ENCODE data around the gene CFAP73. TPM values are rescaled to one million over a fixed set of nuclear protein-coding genes. Genes with fewer than 3 reads are reported as not detected.

CFAP73 gene
- polyA plus RNA-seq, 4 donors, result 0.19 to 0.44 TPM; not detected in 2

- 74 to 79% (median 78%) methylated on average over 1 of the region's 1 CpG for WGBS, 3 donors
- H3K27ac ChIP-seq (ENCODE audit: low read depth in 1 of 3, low read length in 2 of 3), result no peak overlapping the region
- no peak for FAIRE-seq
- no peak overlapping the region for H3K4me3 ChIP-seq (ENCODE audit: low read depth in 1 of 3, low read length in 3 of 3)
- H3K4me1 ChIP-seq (ENCODE audit: control insufficient read depth in 3 of 3, insufficient read depth in 2 of 3, low read depth in 1 of 3, low read length in 2 of 3), result no peaks in the 10 kb centered on the region
- no peak for DNase-seq
- no peaks in the 10 kb centered on the region for H3K9me3 ChIP-seq (ENCODE audit: control insufficient read depth in 2 of 2, insufficient read depth in 1 of 2, low read depth in 1 of 2, low read length in 1 of 2)
- H3K27me3 ChIP-seq (ENCODE audit: control insufficient read depth in 3 of 3, insufficient read depth in 3 of 3, low read length in 3 of 3), result peaks cover 0 to 8% (median 0%) of the 10 kb centered on the region in 3 donors
- no peaks in the 10 kb centered on the region for H3K36me3 ChIP-seq (ENCODE audit: control insufficient read depth in 3 of 3, insufficient read depth in 2 of 3, low read depth in 1 of 3, low read length in 3 of 3)
These were observed 43.2 kb upstream of the CFAP73 start for GRCh38 chr12:113106361-113106760.

DNA sequence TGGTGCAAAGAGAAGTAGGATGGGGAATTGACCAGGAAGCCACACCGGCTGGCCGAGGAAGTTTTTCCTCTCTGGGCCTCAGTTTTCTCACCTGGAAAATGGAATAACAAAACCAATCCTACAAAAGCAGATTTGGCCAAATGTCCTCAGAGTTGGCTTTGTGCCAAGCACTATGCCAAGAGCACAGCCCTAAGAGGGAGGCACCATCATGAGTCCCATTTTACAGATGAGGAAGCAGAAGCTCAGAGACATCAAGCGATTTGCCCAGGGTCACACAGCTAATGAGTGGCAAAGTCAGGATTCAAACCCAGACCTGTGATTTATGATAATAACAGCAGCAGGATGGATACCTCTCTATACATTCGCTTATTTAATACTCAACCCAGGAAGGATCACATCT, 41.2 kb upstream of the CFAP73 start:
- 91 to 95% (median 95%) methylated on average over 4 of the region's 4 CpGs for WGBS, 3 donors
- FAIRE-seq (no peak), DNase-seq (no peak)
- H3K4me3 ChIP-seq (ENCODE audit: low read depth in 1 of 3, low read length in 3 of 3), result no peak overlapping the region
- H3K27me3 ChIP-seq (ENCODE audit: control insufficient read depth in 3 of 3, insufficient read depth in 3 of 3, low read length in 3 of 3), result peaks cover 0 to 15% (median 0%) of the 10 kb centered on the region in 3 donors
- H3K9me3 ChIP-seq (ENCODE audit: control insufficient read depth in 2 of 2, insufficient read depth in 1 of 2, low read depth in 1 of 2, low read length in 1 of 2), result no peaks in the 10 kb centered on the region
- no peaks in the 10 kb centered on the region for H3K36me3 ChIP-seq (ENCODE audit: control insufficient read depth in 3 of 3, insufficient read depth in 2 of 3, low read depth in 1 of 3, low read length in 3 of 3)
- no peaks in the 10 kb centered on the region for H3K4me1 ChIP-seq (ENCODE audit: control insufficient read depth in 3 of 3, insufficient read depth in 2 of 3, low read depth in 1 of 3, low read length in 2 of 3)
- no peak overlapping the region for H3K27ac ChIP-seq (ENCODE audit: low read depth in 1 of 3, low read length in 2 of 3)

GRCh38 chr12:113109360-113109759, 40.2 kb upstream of the CFAP73 start:
- no peak overlapping the region for H3K27ac ChIP-seq (ENCODE audit: low read depth in 1 of 3, low read length in 2 of 3)
- H3K36me3 ChIP-seq (ENCODE audit: control insufficient read depth in 3 of 3, insufficient read depth in 2 of 3, low read depth in 1 of 3, low read length in 3 of 3), result no peaks in the 10 kb centered on the region
- H3K4me1 ChIP-seq (ENCODE audit: control insufficient read depth in 3 of 3, insufficient read depth in 2 of 3, low read depth in 1 of 3, low read length in 2 of 3), result no peaks in the 10 kb centered on the region
- H3K9me3 ChIP-seq (ENCODE audit: control insufficient read depth in 2 of 2, insufficient read depth in 1 of 2, low read depth in 1 of 2, low read length in 1 of 2), result no peaks in the 10 kb centered on the region
- H3K27me3 ChIP-seq (ENCODE audit: control insufficient read depth in 3 of 3, insufficient read depth in 3 of 3, low read length in 3 of 3), result peaks cover 0 to 15% (median 0%) of the 10 kb centered on the region in 3 donors
- DNase-seq (no peak), FAIRE-seq (no peak)
- WGBS, 3 donors, result 61 to 75% (median 74%) methylated on average over 5 of the region's 5 CpGs
- H3K4me3 ChIP-seq (ENCODE audit: low read depth in 1 of 3, low read length in 3 of 3), result no peak overlapping the region

DNA sequence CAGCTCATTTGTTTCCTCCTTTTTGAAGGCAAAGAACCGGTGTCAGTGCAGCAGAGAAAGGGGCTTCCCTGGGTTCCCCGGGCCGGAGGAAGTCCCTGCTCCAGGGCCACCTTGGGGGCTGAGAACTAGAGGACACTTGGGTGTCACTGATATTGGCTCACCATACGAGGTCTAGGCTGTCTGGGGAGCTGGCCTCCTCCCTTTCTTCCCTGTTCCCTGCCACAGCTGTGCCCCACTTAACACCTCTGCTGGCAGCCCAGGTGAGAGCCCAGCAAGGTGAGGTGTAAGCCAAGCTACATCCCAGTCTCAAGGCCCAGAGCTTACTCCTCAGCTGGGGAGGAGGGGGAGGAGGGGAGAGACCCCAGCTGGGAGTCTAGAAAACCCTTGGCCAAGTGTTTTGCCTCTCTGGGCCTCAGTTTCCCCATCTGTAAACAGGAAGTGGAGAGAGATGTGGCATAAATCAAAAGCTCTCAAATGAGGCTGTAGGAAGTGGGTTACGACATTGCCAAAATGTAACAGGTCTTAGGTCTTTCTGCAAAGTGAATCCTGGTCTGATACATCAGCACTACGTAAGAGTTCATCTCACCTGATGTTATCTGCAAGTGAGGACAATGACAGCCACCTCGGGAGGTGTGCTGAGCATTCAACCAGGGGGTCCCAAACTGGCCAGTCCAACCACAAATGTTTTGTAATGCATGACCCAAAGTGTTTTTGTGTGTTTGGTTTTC, 39.5 kb upstream of the CFAP73 start:
- DNase-seq, result no peak
- H3K9me3 ChIP-seq (ENCODE audit: control insufficient read depth in 2 of 2, insufficient read depth in 1 of 2, low read depth in 1 of 2, low read length in 1 of 2), result no peaks in the 10 kb centered on the region
- H3K27me3 ChIP-seq (ENCODE audit: control insufficient read depth in 3 of 3, insufficient read depth in 3 of 3, low read length in 3 of 3), result peaks cover 0 to 15% (median 0%) of the 10 kb centered on the region in 3 donors
- WGBS, 3 donors, result 49 to 58% (median 51%) methylated on average over 7 of the region's 7 CpGs
- FAIRE-seq, result no peak
- no peaks in the 10 kb centered on the region for H3K36me3 ChIP-seq (ENCODE audit: control insufficient read depth in 3 of 3, insufficient read depth in 2 of 3, low read depth in 1 of 3, low read length in 3 of 3)
- H3K27ac ChIP-seq (ENCODE audit: low read depth in 1 of 3, low read length in 2 of 3), result no peak overlapping the region
- H3K4me1 ChIP-seq (ENCODE audit: control insufficient read depth in 3 of 3, insufficient read depth in 2 of 3, low read depth in 1 of 3, low read length in 2 of 3), result no peaks in the 10 kb centered on the region
- no peak overlapping the region for H3K4me3 ChIP-seq (ENCODE audit: low read depth in 1 of 3, low read length in 3 of 3)

DNA sequence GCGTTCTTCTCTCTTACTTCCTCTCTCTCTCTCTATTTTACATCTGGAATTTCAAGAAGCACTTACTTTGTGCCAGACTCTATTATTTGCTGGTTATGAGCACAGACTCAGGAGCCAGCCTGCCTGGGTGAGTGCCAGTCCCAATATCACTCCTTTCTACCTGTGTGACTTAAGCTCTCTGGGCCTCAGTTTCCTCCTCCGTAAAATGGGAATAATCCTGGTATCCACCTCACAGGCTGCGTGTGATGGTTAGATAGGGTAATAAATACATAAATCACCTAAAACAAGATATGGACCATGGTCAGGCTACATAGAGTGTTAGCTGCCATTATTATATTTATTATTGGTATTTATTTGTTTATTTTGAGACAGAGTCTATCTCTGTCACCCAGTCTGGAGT, 38.3 kb upstream of the CFAP73 start:
- H3K9me3 ChIP-seq (ENCODE audit: control insufficient read depth in 2 of 2, insufficient read depth in 1 of 2, low read depth in 1 of 2, low read length in 1 of 2), result no peaks in the 10 kb centered on the region
- WGBS, 3 donors, result 59 to 86% (median 70%) methylated on average over 3 of the region's 3 CpGs
- peaks cover 0 to 13% (median 0%) of the 10 kb centered on the region in 3 donors for H3K27me3 ChIP-seq (ENCODE audit: control insufficient read depth in 3 of 3, insufficient read depth in 3 of 3, low read length in 3 of 3)
- DNase-seq, result no peak
- no peaks in the 10 kb centered on the region for H3K36me3 ChIP-seq (ENCODE audit: control insufficient read depth in 3 of 3, insufficient read depth in 2 of 3, low read depth in 1 of 3, low read length in 3 of 3)
- H3K4me1 ChIP-seq (ENCODE audit: control insufficient read depth in 3 of 3, insufficient read depth in 2 of 3, low read depth in 1 of 3, low read length in 2 of 3), result no peaks in the 10 kb centered on the region
- no peak overlapping the region for H3K27ac ChIP-seq (ENCODE audit: low read depth in 1 of 3, low read length in 2 of 3)
- no peak for FAIRE-seq
- no peak overlapping the region for H3K4me3 ChIP-seq (ENCODE audit: low read depth in 1 of 3, low read length in 3 of 3)

DNA sequence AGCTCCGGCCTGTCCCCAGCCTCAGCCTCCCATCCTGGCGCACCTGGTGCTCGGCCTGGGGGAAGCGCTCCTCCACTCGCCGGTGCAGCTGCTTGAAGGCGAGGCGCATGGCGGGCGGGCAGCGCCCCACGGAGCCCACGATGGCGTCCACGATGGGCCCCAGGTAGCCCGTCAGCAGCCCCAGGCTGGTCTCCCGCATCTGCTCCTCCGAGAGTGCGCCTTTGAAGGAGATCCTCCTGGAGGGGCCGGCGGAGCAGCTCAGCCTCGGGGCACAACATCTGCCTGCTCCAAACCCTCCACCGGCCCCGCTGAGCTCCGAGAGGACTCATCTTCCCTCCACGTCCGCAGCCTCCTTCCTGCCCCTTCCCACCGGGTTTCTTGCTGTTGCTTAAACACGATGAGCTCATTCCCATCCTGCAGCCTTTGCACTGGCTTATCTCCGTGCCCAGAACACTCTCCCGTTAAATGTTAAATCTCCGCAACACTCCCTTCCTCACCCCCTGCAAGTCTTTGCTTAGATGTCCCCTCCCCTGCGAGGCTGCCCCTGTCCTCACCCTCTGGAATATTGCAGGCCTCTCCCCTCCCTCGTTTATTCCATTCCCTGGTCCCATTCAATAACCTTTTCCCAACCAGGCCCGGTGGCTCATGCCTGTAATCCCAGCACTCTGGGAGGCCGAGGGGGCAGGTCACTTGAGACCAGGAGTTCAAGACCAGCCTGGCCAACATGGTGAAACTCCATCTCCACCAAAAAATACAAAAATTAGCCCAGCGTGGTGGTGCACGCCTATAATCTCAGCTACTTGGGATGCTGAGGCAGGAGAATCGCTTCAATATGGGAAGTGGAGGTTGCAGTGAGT, 37.3 kb upstream of the CFAP73 start:
- no peaks in the 10 kb centered on the region for H3K4me1 ChIP-seq (ENCODE audit: control insufficient read depth in 3 of 3, insufficient read depth in 2 of 3, low read depth in 1 of 3, low read length in 2 of 3)
- no peak overlapping the region for H3K27ac ChIP-seq (ENCODE audit: low read depth in 1 of 3, low read length in 2 of 3)
- WGBS, 3 donors, result 69 to 81% (median 72%) methylated on average over 39 of the region's 39 CpGs
- FAIRE-seq, result no peak
- no peak overlapping the region for H3K4me3 ChIP-seq (ENCODE audit: low read depth in 1 of 3, low read length in 3 of 3)
- DNase-seq, result no peak
- H3K27me3 ChIP-seq (ENCODE audit: control insufficient read depth in 3 of 3, insufficient read depth in 3 of 3, low read length in 3 of 3), result peaks cover 0 to 13% (median 0%) of the 10 kb centered on the region in 3 donors
- H3K9me3 ChIP-seq (ENCODE audit: control insufficient read depth in 2 of 2, insufficient read depth in 1 of 2, low read depth in 1 of 2, low read length in 1 of 2), result no peaks in the 10 kb centered on the region
- H3K36me3 ChIP-seq (ENCODE audit: control insufficient read depth in 3 of 3, insufficient read depth in 2 of 3, low read depth in 1 of 3, low read length in 3 of 3), result no peaks in the 10 kb centered on the region

DNA sequence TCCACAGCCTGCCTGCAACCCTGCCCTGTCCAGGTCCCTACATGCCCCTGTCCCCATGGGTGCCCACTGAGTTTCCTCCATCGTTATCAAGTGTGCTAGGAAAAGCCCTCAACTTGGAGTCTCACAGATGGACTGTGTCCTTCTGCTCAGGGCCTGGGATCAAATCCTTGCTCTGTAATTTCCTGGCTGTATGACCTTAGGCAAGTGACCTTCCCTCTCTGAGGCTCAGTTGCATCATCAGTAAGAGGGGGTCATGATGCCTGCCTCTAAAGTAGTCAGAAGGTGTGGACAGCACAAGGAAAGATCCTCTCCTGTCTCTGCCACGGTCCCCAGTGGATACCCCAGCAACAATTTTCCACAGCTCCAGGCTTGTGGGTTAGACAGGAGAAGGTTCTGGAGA, 36.1 kb upstream of the CFAP73 start:
- 66 to 78% (median 75%) methylated on average over 2 of the region's 2 CpGs for WGBS, 3 donors
- H3K27me3 ChIP-seq (ENCODE audit: control insufficient read depth in 3 of 3, insufficient read depth in 3 of 3, low read length in 3 of 3), result peaks cover 0 to 13% (median 0%) of the 10 kb centered on the region in 3 donors
- no peaks in the 10 kb centered on the region for H3K9me3 ChIP-seq (ENCODE audit: control insufficient read depth in 2 of 2, insufficient read depth in 1 of 2, low read depth in 1 of 2, low read length in 1 of 2)
- no peak overlapping the region for H3K4me3 ChIP-seq (ENCODE audit: low read depth in 1 of 3, low read length in 3 of 3)
- H3K4me1 ChIP-seq (ENCODE audit: control insufficient read depth in 3 of 3, insufficient read depth in 2 of 3, low read depth in 1 of 3, low read length in 2 of 3), result no peaks in the 10 kb centered on the region
- FAIRE-seq (no peak), DNase-seq (no peak)
- H3K36me3 ChIP-seq (ENCODE audit: control insufficient read depth in 3 of 3, insufficient read depth in 2 of 3, low read depth in 1 of 3, low read length in 3 of 3), result no peaks in the 10 kb centered on the region
- no peak overlapping the region for H3K27ac ChIP-seq (ENCODE audit: low read depth in 1 of 3, low read length in 2 of 3)

GRCh38 chr12:113114447-113115178, 34.9 kb upstream of the CFAP73 start:
- WGBS, 3 donors, result 66 to 84% (median 70%) methylated on average over 19 of the region's 19 CpGs
- H3K27me3 ChIP-seq (ENCODE audit: control insufficient read depth in 3 of 3, insufficient read depth in 3 of 3, low read length in 3 of 3), result peaks cover 0 to 13% (median under 1%) of the 10 kb centered on the region in 3 donors
- H3K36me3 ChIP-seq (ENCODE audit: control insufficient read depth in 3 of 3, insufficient read depth in 2 of 3, low read depth in 1 of 3, low read length in 3 of 3), result no peaks in the 10 kb centered on the region
- H3K4me3 ChIP-seq (ENCODE audit: low read depth in 1 of 3, low read length in 3 of 3), result no peak overlapping the region
- H3K4me1 ChIP-seq (ENCODE audit: control insufficient read depth in 3 of 3, insufficient read depth in 2 of 3, low read depth in 1 of 3, low read length in 2 of 3), result no peaks in the 10 kb centered on the region
- no peaks in the 10 kb centered on the region for H3K9me3 ChIP-seq (ENCODE audit: control insufficient read depth in 2 of 2, insufficient read depth in 1 of 2, low read depth in 1 of 2, low read length in 1 of 2)
- no peak for DNase-seq
- no peak for FAIRE-seq
- no peak overlapping the region for H3K27ac ChIP-seq (ENCODE audit: low read depth in 1 of 3, low read length in 2 of 3)

Measured in small intestine (tissue), 7 donors.